Duodenal mucosa (tissue), 2 donors: ENCODE measurements around the gene CLASP1.
"Not testable (repeated sequence)": the region's sequence is repeated elsewhere in the genome, so short reads cannot be mapped to it uniquely, and the experiment has no call there.

Source experiments
- H3K27ac ChIP-seq: one replicate; pipeline ENCODE4 v1.7.0; 2013; ENCODE audit warnings: low read depth, low read length
- H3K27me3 ChIP-seq, 2 donors: one replicate each; pipeline ENCODE4 v1.7.0; 2013; ENCODE audit warnings: low read length in 2 of 2, control low read depth in 1 of 2; ENCODE audit not compliant: insufficient read depth in 2 of 2, control insufficient read depth in 1 of 2
- H3K36me3 ChIP-seq, 2 donors: one replicate each; pipeline ENCODE4 v1.7.0; 2013; ENCODE audit warnings: low read length in 2 of 2, control low read depth in 1 of 2; ENCODE audit not compliant: insufficient read depth in 2 of 2, control insufficient read depth in 1 of 2
- H3K4me1 ChIP-seq, 2 donors: one replicate each; pipeline ENCODE4 v1.7.0; 2013; ENCODE audit warnings: low read length in 2 of 2, control low read depth in 1 of 2; ENCODE audit not compliant: insufficient read depth in 2 of 2, control insufficient read depth in 1 of 2
- H3K4me3 ChIP-seq, 2 donors: one replicate each; pipeline ENCODE4 v1.7.0; 2013; ENCODE audit warnings: low read length in 2 of 2, low read depth in 1 of 2
- H3K9ac ChIP-seq, 2 donors: one replicate each; pipeline ENCODE4 v1.7.0; 2013; ENCODE audit warnings: low read length in 2 of 2, low read depth in 1 of 2
- H3K9me3 ChIP-seq, 2 donors: one replicate each; pipeline ENCODE4 v1.7.0; 2013; ENCODE audit warnings: low read length in 2 of 2, control low read depth in 1 of 2; ENCODE audit not compliant: control insufficient read depth in 1 of 2

CLASP1 gene

DNA sequence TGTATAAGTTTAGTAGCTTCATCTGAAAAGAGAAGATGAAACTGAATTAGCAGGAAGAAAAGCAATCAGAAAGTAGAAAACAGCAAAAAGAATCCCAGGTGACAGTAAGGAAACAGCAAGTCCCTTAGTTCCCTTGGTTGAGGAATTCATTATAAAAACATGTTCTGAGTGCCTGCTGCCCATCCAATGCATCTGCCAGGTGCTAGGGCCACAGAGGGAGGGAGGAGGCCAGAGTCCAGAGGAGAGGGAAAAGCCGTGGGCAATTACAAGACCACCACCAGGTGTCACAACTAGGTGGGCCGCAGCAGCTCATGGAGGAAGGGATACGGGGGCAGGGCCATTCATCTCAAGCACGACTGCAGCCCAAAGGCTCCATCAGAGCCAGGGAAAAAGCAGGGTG, 308.3 kb downstream of the CLASP1 start:
- no peaks in the 10 kb centered on the region for H3K9me3 ChIP-seq
- peaks cover 8 to 62% of the 10 kb centered on the region in 2 donors for H3K36me3 ChIP-seq
- H3K27me3 ChIP-seq = no peaks in the 10 kb centered on the region

GRCh38 chr2:121338281-121338680, 311.0 kb downstream of the CLASP1 start:
- Histone ChIP-seq H3K36me3 (peaks cover 4 to 45% of the 10 kb centered on the region in 2 donors), H3K9me3 (no peaks in the 10 kb centered on the region), H3K27ac (no peak overlapping the region), H3K4me1 (peaks cover 15 to 17% of the 10 kb centered on the region in 2 donors), H3K4me3 (no peak overlapping the region), H3K27me3 (no peaks in the 10 kb centered on the region), H3K9ac (no peak overlapping the region)

More for the DNA sequence above, 308.3 kb downstream of the CLASP1 start:
- Histone ChIP-seq H3K4me3 (no peak overlapping the region), H3K27ac (no peak overlapping the region), H3K4me1 (peaks cover 0 to under 1% of the 10 kb centered on the region in 2 donors), H3K9ac (no peak overlapping the region)

DNA sequence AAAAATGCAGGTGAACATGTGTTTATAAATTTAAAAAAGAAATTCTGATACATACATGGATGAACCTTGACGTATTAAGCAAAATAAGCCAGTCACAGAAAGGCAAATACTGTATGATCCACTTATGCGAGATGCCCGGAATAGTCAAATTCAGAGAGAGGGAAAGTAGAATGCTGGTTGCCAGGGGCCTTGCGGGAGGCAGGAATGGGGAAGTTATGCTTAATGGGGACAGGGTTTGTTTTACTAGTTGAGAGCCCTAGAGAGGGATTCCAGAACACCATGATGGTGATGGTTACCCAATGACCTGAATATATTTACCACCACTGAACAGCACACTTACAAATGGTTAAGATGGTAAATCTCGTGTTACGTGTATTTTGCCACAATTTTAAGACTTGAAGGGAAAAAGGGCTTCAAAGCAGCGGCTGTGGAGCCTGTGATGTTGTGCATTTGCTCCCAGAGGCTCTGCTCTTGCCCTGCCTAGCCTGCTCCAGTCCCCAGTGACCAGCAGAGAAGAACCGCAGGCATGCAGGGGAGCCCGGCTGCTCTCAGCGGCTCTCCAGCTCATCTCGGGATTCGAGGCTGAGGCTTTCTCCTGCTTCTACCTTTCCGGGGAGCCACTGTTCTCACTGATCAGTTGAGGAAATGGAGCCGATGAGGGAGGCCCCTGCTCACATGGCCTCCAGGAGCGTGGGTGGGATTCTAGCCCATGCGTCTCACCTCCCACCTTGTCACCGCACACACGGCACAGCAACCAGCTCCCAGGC, 312.6 kb downstream of the CLASP1 start:
- H3K27ac ChIP-seq = no peak overlapping the region

GRCh38 chr2:121335294-121336290, 313.7 kb downstream of the CLASP1 start:
- Histone ChIP-seq H3K9ac (no peak overlapping the region), H3K27ac (no peak overlapping the region)

More for the DNA sequence above, 312.6 kb downstream of the CLASP1 start:
- H3K9me3 ChIP-seq = no peaks in the 10 kb centered on the region
- H3K27me3 ChIP-seq = no peaks in the 10 kb centered on the region
- H3K36me3 ChIP-seq = peaks cover 4 to 34% of the 10 kb centered on the region in 2 donors
- H3K4me3 ChIP-seq = no peak overlapping the region
- no peak overlapping the region for H3K9ac ChIP-seq
- peaks cover 15 to 17% of the 10 kb centered on the region in 2 donors for H3K4me1 ChIP-seq

GRCh38 chr2:121334581-121335293, 314.5 kb downstream of the CLASP1 start:
- Histone ChIP-seq H3K4me1 (peaks cover 15 to 17% of the 10 kb centered on the region in 2 donors), H3K4me3 (no peak overlapping the region), H3K27me3 (no peaks in the 10 kb centered on the region), H3K9me3 (no peaks in the 10 kb centered on the region), H3K9ac (no peak overlapping the region), H3K27ac (no peak overlapping the region), H3K36me3 (peaks cover 0 to 18% of the 10 kb centered on the region in 2 donors)

More at GRCh38 chr2:121335294-121336290, 313.7 kb downstream of the CLASP1 start:
- H3K36me3 ChIP-seq = peaks cover 4 to 27% of the 10 kb centered on the region in 2 donors
- H3K27me3 ChIP-seq = no peaks in the 10 kb centered on the region
- H3K4me1 ChIP-seq = peaks cover 15 to 17% of the 10 kb centered on the region in 2 donors
- no peak overlapping the region for H3K4me3 ChIP-seq
- H3K9me3 ChIP-seq = no peaks in the 10 kb centered on the region

DNA sequence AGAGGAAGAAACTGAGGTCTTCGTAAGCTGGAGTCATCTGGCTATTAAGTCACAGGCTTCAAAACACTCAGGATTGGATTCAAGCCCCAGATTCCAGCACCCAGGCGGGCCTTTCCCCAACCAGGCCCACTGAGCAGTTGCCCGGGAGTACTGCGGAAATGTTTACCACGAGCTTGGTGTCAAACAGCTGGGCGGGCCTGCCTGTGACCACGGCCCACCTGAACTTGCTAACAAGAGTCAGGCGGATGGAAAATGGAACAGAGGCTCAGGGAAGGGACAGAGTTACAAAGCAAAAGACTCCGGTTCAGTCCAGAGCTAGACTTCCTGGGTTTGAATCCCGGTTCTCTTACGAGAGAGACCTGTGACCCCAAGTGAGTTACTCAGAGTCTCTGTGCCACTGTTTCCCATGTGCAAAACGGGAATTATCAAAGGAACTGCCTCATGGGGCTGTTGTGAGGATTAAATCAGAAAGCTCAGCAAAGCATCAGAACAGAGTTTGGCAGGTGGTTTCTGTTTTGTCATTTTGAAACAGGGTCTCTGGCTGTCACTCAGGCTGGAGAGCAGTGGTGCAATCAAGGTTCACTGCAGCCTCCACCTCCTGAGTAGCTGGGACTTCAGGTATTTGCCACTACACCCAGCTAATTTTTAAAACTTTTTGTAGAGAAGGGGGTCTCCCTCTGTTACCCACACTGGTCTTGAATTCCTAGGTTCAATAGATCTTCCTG, 315.3 kb downstream of the CLASP1 start:
- Histone ChIP-seq H3K27ac (no peak overlapping the region), H3K9ac (no peak overlapping the region), H3K36me3 (peaks cover 0 to 11% of the 10 kb centered on the region in 2 donors), H3K4me1 (peaks cover 15 to 17% of the 10 kb centered on the region in 2 donors), H3K9me3 (no peaks in the 10 kb centered on the region), H3K27me3 (no peaks in the 10 kb centered on the region), H3K4me3 (no peak overlapping the region)

GRCh38 chr2:121333231-121333630, 316.0 kb downstream of the CLASP1 start:
- H3K9ac ChIP-seq = no peak overlapping the region
- H3K9me3 ChIP-seq = no peaks in the 10 kb centered on the region
- H3K4me3 ChIP-seq = no peak overlapping the region
- peaks cover 0 to 3% of the 10 kb centered on the region in 2 donors for H3K36me3 ChIP-seq
- H3K27me3 ChIP-seq = no peaks in the 10 kb centered on the region
- H3K4me1 ChIP-seq = peaks cover 15 to 17% of the 10 kb centered on the region in 2 donors
- H3K27ac ChIP-seq = no peak overlapping the region

- H3K4me3 ChIP-seq, H3K36me3 ChIP-seq, H3K27ac ChIP-seq, H3K9ac ChIP-seq, H3K9me3 ChIP-seq, H3K27me3 ChIP-seq: not testable (repeated sequence)
- peaks cover 15 to 17% of the 10 kb centered on the region in 2 donors for H3K4me1 ChIP-seq
Measured at GRCh38 chr2:121331324-121331723, 317.9 kb downstream of the CLASP1 start.

DNA sequence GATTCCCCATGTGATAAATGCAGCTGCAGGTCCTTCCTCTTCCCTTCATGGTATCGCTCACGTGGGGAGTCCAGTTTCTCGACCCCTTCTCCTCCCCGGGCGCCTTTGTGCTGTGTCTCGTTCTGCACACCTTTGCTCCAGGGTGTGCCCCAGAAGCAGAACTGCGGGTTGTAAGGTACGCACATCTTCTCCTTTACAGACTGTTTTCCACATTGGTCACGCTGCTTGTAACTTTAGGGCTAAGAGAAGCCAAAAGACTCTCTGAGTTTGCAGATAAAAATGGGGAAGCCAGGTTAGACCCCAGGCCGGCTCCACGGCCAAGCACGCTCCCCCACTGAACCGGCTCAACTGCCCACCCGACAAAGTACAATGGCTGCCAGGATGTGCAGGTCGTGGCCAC, 318.3 kb downstream of the CLASP1 start:
- H3K36me3 ChIP-seq = no peaks in the 10 kb centered on the region
- H3K9me3 ChIP-seq = no peaks in the 10 kb centered on the region
- no peak overlapping the region for H3K27ac ChIP-seq
- H3K4me3 ChIP-seq = no peak overlapping the region
- H3K27me3 ChIP-seq = no peaks in the 10 kb centered on the region
- no peak overlapping the region for H3K9ac ChIP-seq
- H3K4me1 ChIP-seq = peaks cover 14 to 17% of the 10 kb centered on the region in 2 donors
